Panc1 (cell line): ENCODE results near the gene FCN3.

Experiments
- POLR2AphosphoS5 ChIP-seq: IDR thresholded peaks from 2 replicates; pipeline ENCODE4 v1.6.1; 2012; ENCODE audit warnings: mild to moderate bottlenecking, low read depth, low read length, moderate library complexity
- TF ChIP-seq, protein P1 (sequence below): fragments of 450-650 bp; IDR thresholded peaks from 2 replicates; pipeline ENCODE4 v1.5.1; 2017; ENCODE audit warnings: mild to moderate bottlenecking

- TF ChIP-seq, protein P1, sequence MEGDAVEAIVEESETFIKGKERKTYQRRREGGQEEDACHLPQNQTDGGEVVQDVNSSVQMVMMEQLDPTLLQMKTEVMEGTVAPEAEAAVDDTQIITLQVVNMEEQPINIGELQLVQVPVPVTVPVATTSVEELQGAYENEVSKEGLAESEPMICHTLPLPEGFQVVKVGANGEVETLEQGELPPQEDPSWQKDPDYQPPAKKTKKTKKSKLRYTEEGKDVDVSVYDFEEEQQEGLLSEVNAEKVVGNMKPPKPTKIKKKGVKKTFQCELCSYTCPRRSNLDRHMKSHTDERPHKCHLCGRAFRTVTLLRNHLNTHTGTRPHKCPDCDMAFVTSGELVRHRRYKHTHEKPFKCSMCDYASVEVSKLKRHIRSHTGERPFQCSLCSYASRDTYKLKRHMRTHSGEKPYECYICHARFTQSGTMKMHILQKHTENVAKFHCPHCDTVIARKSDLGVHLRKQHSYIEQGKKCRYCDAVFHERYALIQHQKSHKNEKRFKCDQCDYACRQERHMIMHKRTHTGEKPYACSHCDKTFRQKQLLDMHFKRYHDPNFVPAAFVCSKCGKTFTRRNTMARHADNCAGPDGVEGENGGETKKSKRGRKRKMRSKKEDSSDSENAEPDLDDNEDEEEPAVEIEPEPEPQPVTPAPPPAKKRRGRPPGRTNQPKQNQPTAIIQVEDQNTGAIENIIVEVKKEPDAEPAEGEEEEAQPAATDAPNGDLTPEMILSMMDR = no peak
- no peak for TF ChIP-seq POLR2AphosphoS5
Observed at GRCh38 chr1:27413004-27413403, 38.4 kb upstream of the FCN3 start.
